Measurements from ENCODE around the gene LYPD6B.

- TF ChIP-seq, protein P1, sequence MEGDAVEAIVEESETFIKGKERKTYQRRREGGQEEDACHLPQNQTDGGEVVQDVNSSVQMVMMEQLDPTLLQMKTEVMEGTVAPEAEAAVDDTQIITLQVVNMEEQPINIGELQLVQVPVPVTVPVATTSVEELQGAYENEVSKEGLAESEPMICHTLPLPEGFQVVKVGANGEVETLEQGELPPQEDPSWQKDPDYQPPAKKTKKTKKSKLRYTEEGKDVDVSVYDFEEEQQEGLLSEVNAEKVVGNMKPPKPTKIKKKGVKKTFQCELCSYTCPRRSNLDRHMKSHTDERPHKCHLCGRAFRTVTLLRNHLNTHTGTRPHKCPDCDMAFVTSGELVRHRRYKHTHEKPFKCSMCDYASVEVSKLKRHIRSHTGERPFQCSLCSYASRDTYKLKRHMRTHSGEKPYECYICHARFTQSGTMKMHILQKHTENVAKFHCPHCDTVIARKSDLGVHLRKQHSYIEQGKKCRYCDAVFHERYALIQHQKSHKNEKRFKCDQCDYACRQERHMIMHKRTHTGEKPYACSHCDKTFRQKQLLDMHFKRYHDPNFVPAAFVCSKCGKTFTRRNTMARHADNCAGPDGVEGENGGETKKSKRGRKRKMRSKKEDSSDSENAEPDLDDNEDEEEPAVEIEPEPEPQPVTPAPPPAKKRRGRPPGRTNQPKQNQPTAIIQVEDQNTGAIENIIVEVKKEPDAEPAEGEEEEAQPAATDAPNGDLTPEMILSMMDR (IDR thresholded peaks at IDR 0.05 in 8 of 11, conservative IDR thresholded peaks at IDR 0.05 in 3 of 11), result no peak
- TF ChIP-seq POLR2A (IDR thresholded peaks at IDR 0.05) (no peak), POLR2AphosphoS5 (IDR thresholded peaks at IDR 0.05) (no peak)
Measured at GRCh38 chr2:149149007-149149297, 110.5 kb downstream of the LYPD6B start.

All from spleen (tissue), 7 donors.